CD4-positive, alpha-beta memory T cell (primary cell): ENCODE data around the gene LCMT2. TPM values are rescaled to one million over a fixed set of nuclear protein-coding genes. Genes with fewer than 3 reads are reported as not detected.

Experiments
- CTCF ChIA-PET: fragments of 350-600 bp; sonication (Branson Sonifier 250); formaldehyde crosslinking; loops from one replicate; lab custom pipeline; 2021; ENCODE audit warnings: inconsistent platforms; ENCODE audit not compliant: partially characterized antibody; lab: Charles Lee
- POLR2A ChIA-PET: fragments of 350-600 bp; sonication (Branson Sonifier 250); formaldehyde crosslinking; loops from one replicate; lab custom pipeline; 2021; ENCODE audit not compliant: partially characterized antibody; lab: Charles Lee
- DNase-seq, 5 donors: peaks; one replicate each; pipeline versions ENCODE4 v3.0.0 to v3.0.0-alpha.2; 2020 to 2022; ENCODE audit warnings: mixed read lengths in 1 of 5
- H3K27ac ChIP-seq: one replicate; pipeline ENCODE4 v1.7.0; 2013; ENCODE audit warnings: low read depth, low read length
- H3K27me3 ChIP-seq: 2 replicates; pipeline ENCODE4 v1.7.0; 2013; ENCODE audit warnings: mild to moderate bottlenecking, low read length, moderate library complexity; ENCODE audit not compliant: insufficient read depth
- H3K36me3 ChIP-seq: 2 replicates; pipeline ENCODE4 v1.7.0; 2013; ENCODE audit warnings: mild to moderate bottlenecking, low read length, moderate library complexity; ENCODE audit not compliant: insufficient read depth
- H3K4me1 ChIP-seq: 2 replicates; pipeline ENCODE4 v1.7.0; 2013; ENCODE audit warnings: mild to moderate bottlenecking, low read length, moderate library complexity; ENCODE audit not compliant: insufficient read depth
- H3K4me3 ChIP-seq, 2 donors: one replicate each; pipeline ENCODE4 v1.7.0; 2013; ENCODE audit warnings: low read length in 2 of 2, mild to moderate bottlenecking in 1 of 2
- H3K9me3 ChIP-seq, 2 donors: one replicate each; pipeline ENCODE4 v1.7.0; 2013; ENCODE audit warnings: low read length in 2 of 2, control low read depth in 1 of 2; ENCODE audit not compliant: control insufficient read depth in 1 of 2
- H3K27ac Mint-ChIP-seq, 7 donors: one replicate each; pipeline ENCODE4 v1.8.0; 2020 to 2021; ENCODE audit warnings: mixed read lengths in 7 of 7, mild to moderate bottlenecking in 6 of 7, inconsistent platforms in 3 of 7, moderate library complexity in 3 of 7
- H3K27me3 Mint-ChIP-seq, 2 donors: one replicate each; pipeline ENCODE4 v1.8.0; 2020 to 2021; ENCODE audit warnings: mixed read lengths in 2 of 2
- H3K36me3 Mint-ChIP-seq, 2 donors: one replicate each; pipeline ENCODE4 v1.8.0; 2020 to 2021; ENCODE audit warnings: mixed read lengths in 2 of 2, inconsistent platforms in 1 of 2, mild to moderate bottlenecking in 1 of 2
- H3K4me1 Mint-ChIP-seq, 4 donors: one replicate each; pipeline ENCODE4 v1.8.0; 2020 to 2021; ENCODE audit warnings: mixed read lengths in 4 of 4, mild to moderate bottlenecking in 1 of 4
- H3K4me3 Mint-ChIP-seq, 8 donors: one replicate each; pipeline ENCODE4 v1.8.0; 2020 to 2021; ENCODE audit warnings: mixed read lengths in 8 of 8, mild to moderate bottlenecking in 7 of 8, moderate library complexity in 6 of 8, inconsistent platforms in 3 of 8
- H3K9me3 Mint-ChIP-seq, 8 donors: one replicate each; pipeline ENCODE4 v1.8.0; 2020 to 2021; ENCODE audit warnings: mixed read lengths in 8 of 8, mild to moderate bottlenecking in 5 of 8, inconsistent platforms in 3 of 8, moderate library complexity in 1 of 8
- intact Hi-C: fragments of 100-400 bp; cut with micrococcal nuclease; formaldehyde crosslinking; loops from one replicate; pipeline ENCODE4 v1.15.1; 2023
- polyA plus RNA-seq, 2 donors: library from polyadenylated mRNA; unstranded; fragments of 300-500 nt; fragmentation: Illumina TruSeq; gene quantifications; one replicate each; pipeline ENCODE4 v1.2.3, GENCODE V29; 2021
- total RNA-seq, 2 experiments: library from RNA; stranded (reverse); gene quantifications; one replicate each; pipeline ENCODE4 v1.2.3, GENCODE V29; 2021

LCMT2 gene
- total and polyA plus RNA-seq, 4 experiments from 2014 or later, result 3.3 to 17.8 (median 11.3) TPM

- no peak for DNase-seq
- Histone ChIP-seq H3K4me1 (no peaks in the 10 kb centered on the region), H3K36me3 (peaks cover 8% of the 10 kb centered on the region), H3K27ac (no peak overlapping the region), H3K9me3 (peaks cover 0 to 28% of the 10 kb centered on the region in 2 donors), H3K4me3 (no peak overlapping the region), H3K27me3 (no peaks in the 10 kb centered on the region)
- H3K27me3 Mint-ChIP-seq, result no peaks in the 10 kb centered on the region
- no peak overlapping the region for H3K4me3 Mint-ChIP-seq
- H3K4me1 Mint-ChIP-seq, result peaks cover 3 to 19% (median 6%) of the 10 kb centered on the region in 4 donors
- CTCF ChIA-PET, result interaction anchor here (0.9 to 2.4 kb wide), 3 partner anchors 9 to 14 kb away, joined by 3 to 11 read pairs (median 3); partner anchors contain the start of genes TUBGCP4 and ZSCAN29
- POLR2A ChIA-PET, result no interaction called here
- peaks cover 8 to 86% (median 61%) of the 10 kb centered on the region in 8 donors for H3K9me3 Mint-ChIP-seq
- intact Hi-C loops, result no loop called here
- H3K27ac Mint-ChIP-seq, result no peak overlapping the region
- H3K36me3 Mint-ChIP-seq, result peaks cover 71% of the 10 kb centered on the region in 2 donors
These were observed 31.0 kb upstream of the LCMT2 start for GRCh38 chr15:43361313-43361903.

GRCh38 chr15:43360821-43361220, 30.4 kb upstream of the LCMT2 start:
- Mint-ChIP-seq H3K27ac (peak overlapping the region in 1 of 7 donors; percentile 9), H3K4me3 (no peak overlapping the region), H3K27me3 (no peaks in the 10 kb centered on the region), H3K9me3 (peaks cover 8 to 84% (median 59%) of the 10 kb centered on the region in 8 donors), H3K4me1 (peaks cover 1 to 14% (median 6%) of the 10 kb centered on the region in 4 donors), H3K36me3 (peaks cover 69 to 71% of the 10 kb centered on the region in 2 donors)
- CTCF ChIA-PET, result interaction anchor here (0.9 to 2.4 kb wide), 3 partner anchors 10 to 14 kb away, joined by 3 to 11 read pairs (median 3); partner anchors contain the start of genes TUBGCP4 and ZSCAN29
- Histone ChIP-seq H3K4me3 (no peak overlapping the region), H3K4me1 (no peaks in the 10 kb centered on the region), H3K36me3 (peaks cover 8% of the 10 kb centered on the region), H3K9me3 (peaks cover 0 to 28% of the 10 kb centered on the region in 2 donors), H3K27me3 (no peaks in the 10 kb centered on the region), H3K27ac (no peak overlapping the region)
- no peak for DNase-seq
- intact Hi-C loops, result no loop called here
- POLR2A ChIA-PET, result no interaction called here

GRCh38 chr15:43352693-43353382, 22.5 kb upstream of the LCMT2 start:
- POLR2A ChIA-PET, result no interaction called here
- H3K27me3 ChIP-seq, result no peaks in the 10 kb centered on the region
- Mint-ChIP-seq H3K9me3 (peaks cover 0 to 9% (median under 1%) of the 10 kb centered on the region in 8 donors), H3K4me1 (peaks cover 4 to 17% (median 8%) of the 10 kb centered on the region in 4 donors), H3K27me3 (no peaks in the 10 kb centered on the region), H3K4me3 (no peak overlapping the region), H3K36me3 (peaks cover 22 to 29% of the 10 kb centered on the region in 2 donors), H3K27ac (peak overlapping the region in 1 of 7 donors; percentile 43)
- intact Hi-C loops, result no loop called here
- DNase-seq, result no peak
- H3K4me3 ChIP-seq, result no peak overlapping the region
- no peaks in the 10 kb centered on the region for H3K36me3 ChIP-seq
- CTCF ChIA-PET, result interaction anchor here (0.8 to 2.5 kb wide), 2 partner anchors 17 to 23 kb away, joined by 3 to 7 read pairs; no protein-coding TSS in a partner anchor
- H3K9me3 ChIP-seq, result no peaks in the 10 kb centered on the region
- H3K27ac ChIP-seq, result no peak overlapping the region
- H3K4me1 ChIP-seq, result peaks cover 6% of the 10 kb centered on the region

GRCh38 chr15:43347114-43347513, 16.7 kb upstream of the LCMT2 start:
- H3K27ac Mint-ChIP-seq, result no peak overlapping the region
- Histone ChIP-seq H3K36me3 (no peaks in the 10 kb centered on the region), H3K4me3 (no peak overlapping the region), H3K4me1 (no peaks in the 10 kb centered on the region), H3K27ac (no peak overlapping the region), H3K9me3 (no peaks in the 10 kb centered on the region), H3K27me3 (no peaks in the 10 kb centered on the region)
- POLR2A ChIA-PET, result no interaction called here
- intact Hi-C loops, result no loop called here
- CTCF ChIA-PET, result interaction anchor here (1.0 to 2.3 kb wide), 4 partner anchors 9 to 167 kb away, joined by 3 to 14 read pairs (median 4); no protein-coding TSS in a partner anchor
- H3K4me3 Mint-ChIP-seq, result no peak overlapping the region
- no peak for DNase-seq
- H3K36me3 Mint-ChIP-seq, result peaks cover 23 to 26% of the 10 kb centered on the region in 2 donors
- H3K9me3 Mint-ChIP-seq, result no peaks in the 10 kb centered on the region
- H3K27me3 Mint-ChIP-seq, result no peaks in the 10 kb centered on the region
- no peaks in the 10 kb centered on the region for H3K4me1 Mint-ChIP-seq

GRCh38 chr15:43346305-43346704, 15.9 kb upstream of the LCMT2 start:
- no peak overlapping the region for H3K27ac Mint-ChIP-seq
- no peak overlapping the region for H3K4me3 Mint-ChIP-seq
- ChIA-PET CTCF (interaction anchor here (1.0 to 2.3 kb wide), 4 partner anchors 9 to 168 kb away, joined by 3 to 14 read pairs (median 4); no protein-coding TSS in a partner anchor), POLR2A (interaction anchor here (1.5 kb wide), 1 partner anchor 25 kb away, joined by 5 read pairs; the partner anchor contains the start of genes TUBGCP4 and ZSCAN29)
- intact Hi-C loops, result no loop called here
- no peak overlapping the region for H3K4me3 ChIP-seq
- no peak overlapping the region for H3K27ac ChIP-seq
- H3K36me3 ChIP-seq, result no peaks in the 10 kb centered on the region
- no peaks in the 10 kb centered on the region for H3K27me3 ChIP-seq
- H3K36me3 Mint-ChIP-seq, result peaks cover 20 to 23% of the 10 kb centered on the region in 2 donors
- H3K4me1 ChIP-seq, result no peaks in the 10 kb centered on the region
- no peaks in the 10 kb centered on the region for H3K9me3 ChIP-seq
- no peaks in the 10 kb centered on the region for H3K4me1 Mint-ChIP-seq
- H3K9me3 Mint-ChIP-seq, result no peaks in the 10 kb centered on the region
- DNase-seq, result no peak
- H3K27me3 Mint-ChIP-seq, result no peaks in the 10 kb centered on the region

- Mint-ChIP-seq H3K9me3 (peaks cover 0 to 6% (median 0%) of the 10 kb centered on the region in 8 donors), H3K36me3 (peaks cover 18 to 24% of the 10 kb centered on the region in 2 donors), H3K27ac (peak overlapping the region; percentile 98 to 100 (median 99)), H3K4me3 (peak overlapping the region; percentile 94 to 99 (median 96)), H3K27me3 (peaks cover 0 to 3% of the 10 kb centered on the region in 2 donors), H3K4me1 (peaks cover 16 to 50% (median 31%) of the 10 kb centered on the region in 4 donors)
- Histone ChIP-seq H3K36me3 (no peaks in the 10 kb centered on the region), H3K9me3 (no peaks in the 10 kb centered on the region), H3K27ac (peak overlapping the region; percentile 90), H3K4me1 (peaks cover 22% of the 10 kb centered on the region), H3K4me3 (peak overlapping the region; percentile 67 to 91), H3K27me3 (no peaks in the 10 kb centered on the region)
- ChIA-PET CTCF (interaction anchor here (1.5 kb wide), 1 partner anchor 40 kb away, joined by 3 read pairs; the partner anchor contains the start of gene ZSCAN29), POLR2A (interaction anchor here (1.3 to 1.7 kb wide), 2 partner anchors 40 to 180 kb away, joined by 6 read pairs; partner anchors contain the start of genes TUBGCP4 and ZSCAN29)
- intact Hi-C loops, result loop anchor here (1.0 kb wide), 4 partner anchors 41 to 224 kb away; partner anchors contain the start of genes CCNDBP1, TUBGCP4, UBR1 and ZSCAN29
- no peak for DNase-seq
These were observed 361 bp upstream of the LCMT2 start for GRCh38 chr15:43330780-43331087.
